Measurements from ENCODE around the gene PKP4. TPM values are rescaled to one million over a fixed set of nuclear protein-coding genes. Genes with fewer than 3 reads are reported as not detected.

PKP4 gene
- total RNA-seq, 1 experiment from 2014 or later = 7.9 TPM

- DNase-seq (ENCODE audit: low read depth) = no peak
- in situ Hi-C loops (cut with HindIII; ENCODE audit: low pct_unique_long_range_greater_than_20kb, low sequenced_read_pairs) = no loop called here
Measured at GRCh38 chr2:158560259-158560658, 103.5 kb downstream of the PKP4 start.

DNA sequence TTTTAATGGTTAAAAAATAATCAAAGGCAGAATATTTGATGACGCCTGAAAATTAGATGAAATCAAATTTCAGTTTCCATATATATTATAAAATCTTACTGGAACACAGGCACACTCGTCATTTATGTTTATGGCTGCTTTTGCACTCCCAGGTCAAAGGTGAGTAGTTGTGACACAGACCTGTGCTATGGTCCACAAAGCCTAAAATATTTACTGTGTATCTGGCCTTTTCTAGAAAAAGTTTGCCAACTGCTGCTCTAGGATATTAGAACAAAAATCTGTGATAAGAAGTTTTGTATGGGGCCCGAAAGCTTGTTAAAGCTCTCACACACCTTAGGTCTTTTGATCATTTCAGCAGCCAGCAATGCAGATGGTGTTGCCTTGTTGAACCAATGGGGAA is 104.3 kb downstream of the PKP4 start:
- in situ Hi-C loops (cut with HindIII; ENCODE audit: low pct_unique_long_range_greater_than_20kb, low sequenced_read_pairs) = no loop called here
- DNase-seq (ENCODE audit: low read depth) = no peak

- in situ Hi-C loops (cut with HindIII; ENCODE audit: low pct_unique_long_range_greater_than_20kb, low sequenced_read_pairs) = no loop called here
- no peak for DNase-seq (ENCODE audit: low read depth)
Measured at GRCh38 chr2:158567208-158567607, 110.5 kb downstream of the PKP4 start.

DNA sequence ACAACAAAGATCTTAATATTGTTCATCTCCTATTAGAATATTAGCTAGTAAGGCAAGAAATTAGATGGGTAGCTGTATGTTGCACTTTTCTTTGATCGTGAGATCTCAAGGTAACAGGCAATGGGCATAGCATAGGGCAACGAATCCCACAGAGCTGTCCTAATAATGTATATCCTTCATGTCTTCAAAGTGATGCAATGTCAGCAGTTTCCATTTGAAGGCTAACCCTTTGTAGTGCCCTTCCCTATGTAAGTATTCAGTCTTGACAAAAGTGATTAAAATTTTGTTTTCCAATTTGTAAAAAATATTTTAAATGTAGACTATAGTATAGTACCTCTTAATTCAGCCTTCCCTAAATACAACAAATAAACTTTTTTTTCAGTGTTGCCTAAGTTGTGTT is 112.5 kb downstream of the PKP4 start:
- DNase-seq (ENCODE audit: low read depth) = no peak
- in situ Hi-C loops (cut with HindIII; ENCODE audit: low pct_unique_long_range_greater_than_20kb, low sequenced_read_pairs) = no loop called here

DNA sequence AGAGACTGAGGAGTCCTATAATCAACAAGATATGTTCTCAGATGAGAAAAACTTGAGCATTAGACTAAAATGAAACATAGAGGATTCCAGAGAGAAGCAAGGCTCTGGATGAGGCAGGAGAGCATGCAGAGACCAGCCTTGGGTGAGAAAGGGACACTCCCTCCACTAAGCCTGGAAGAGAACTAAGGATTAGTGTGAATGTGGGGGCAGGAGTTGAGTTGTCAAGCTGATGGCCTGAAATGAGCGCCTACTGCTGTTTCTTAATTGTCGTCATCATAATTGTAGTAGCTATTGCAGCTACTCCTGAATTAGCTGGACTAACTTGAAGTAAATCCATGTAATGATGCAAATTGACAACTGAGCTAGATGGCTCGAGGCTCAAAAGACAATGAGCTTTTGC is 114.1 kb downstream of the PKP4 start:
- no peak for DNase-seq (ENCODE audit: low read depth)
- in situ Hi-C loops (cut with HindIII; ENCODE audit: low pct_unique_long_range_greater_than_20kb, low sequenced_read_pairs) = no loop called here

- in situ Hi-C loops (cut with HindIII; ENCODE audit: low pct_unique_long_range_greater_than_20kb, low sequenced_read_pairs) = no loop called here
Measured at GRCh38 chr2:158573739-158574138, 117.0 kb downstream of the PKP4 start.

GRCh38 chr2:158575051-158575635 is 118.4 kb downstream of the PKP4 start:
- in situ Hi-C loops (cut with HindIII; ENCODE audit: low pct_unique_long_range_greater_than_20kb, low sequenced_read_pairs) = no loop called here
- DNase-seq (ENCODE audit: low read depth) = no peak

More at GRCh38 chr2:158573739-158574138, 117.0 kb downstream of the PKP4 start:
- DNase-seq (ENCODE audit: low read depth) = no peak

DNA sequence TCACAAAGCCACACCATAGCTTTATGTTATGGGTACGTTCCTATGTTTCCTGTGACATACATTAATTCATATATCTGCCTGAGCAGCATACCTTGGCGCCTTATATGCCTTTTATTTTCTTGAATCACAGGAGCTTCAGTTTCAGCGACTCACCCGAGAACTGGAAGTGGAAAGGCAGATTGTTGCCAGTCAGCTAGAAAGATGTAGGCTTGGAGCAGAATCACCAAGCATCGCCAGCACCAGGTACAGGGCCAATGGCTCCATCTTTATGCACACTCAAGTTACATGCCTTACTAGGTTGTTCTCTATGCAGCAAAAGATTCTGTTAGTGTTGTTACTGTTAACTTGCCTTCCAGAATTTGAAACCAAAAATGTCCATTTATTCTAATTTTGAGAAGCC is 120.4 kb downstream of the PKP4 start:
- no peak for DNase-seq (ENCODE audit: low read depth)
- in situ Hi-C loops (cut with HindIII; ENCODE audit: low pct_unique_long_range_greater_than_20kb, low sequenced_read_pairs) = no loop called here

GRCh38 chr2:158578703-158579330 is 122.1 kb downstream of the PKP4 start:
- in situ Hi-C loops (cut with HindIII; ENCODE audit: low pct_unique_long_range_greater_than_20kb, low sequenced_read_pairs) = no loop called here
- no peak for DNase-seq (ENCODE audit: low read depth)

GRCh38 chr2:158579928-158580327 is 123.2 kb downstream of the PKP4 start:
- no peak for DNase-seq (ENCODE audit: low read depth)
- in situ Hi-C loops (cut with HindIII; ENCODE audit: low pct_unique_long_range_greater_than_20kb, low sequenced_read_pairs) = no loop called here

DNA sequence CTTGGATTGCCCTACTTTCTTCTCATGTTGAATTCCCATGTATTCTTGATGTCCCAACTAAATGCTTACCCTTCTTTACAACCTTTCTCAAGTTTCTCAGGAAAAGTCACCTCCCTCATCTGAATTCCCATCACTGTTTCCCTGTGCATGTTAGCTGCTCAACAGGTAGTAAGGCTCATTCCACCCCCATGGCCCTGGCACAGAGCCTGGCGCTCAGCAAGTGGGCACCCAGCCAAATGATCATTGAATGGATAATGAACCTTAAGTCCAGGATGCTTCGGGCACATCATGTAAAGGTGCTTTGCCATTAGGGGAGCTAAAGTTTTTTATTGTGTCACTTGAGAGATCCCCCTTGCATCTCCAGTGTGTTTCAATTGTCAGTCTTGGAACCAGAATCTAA is 124.0 kb downstream of the PKP4 start:
- no peak for DNase-seq (ENCODE audit: low read depth)
- in situ Hi-C loops (cut with HindIII; ENCODE audit: low pct_unique_long_range_greater_than_20kb, low sequenced_read_pairs) = no loop called here

DNA sequence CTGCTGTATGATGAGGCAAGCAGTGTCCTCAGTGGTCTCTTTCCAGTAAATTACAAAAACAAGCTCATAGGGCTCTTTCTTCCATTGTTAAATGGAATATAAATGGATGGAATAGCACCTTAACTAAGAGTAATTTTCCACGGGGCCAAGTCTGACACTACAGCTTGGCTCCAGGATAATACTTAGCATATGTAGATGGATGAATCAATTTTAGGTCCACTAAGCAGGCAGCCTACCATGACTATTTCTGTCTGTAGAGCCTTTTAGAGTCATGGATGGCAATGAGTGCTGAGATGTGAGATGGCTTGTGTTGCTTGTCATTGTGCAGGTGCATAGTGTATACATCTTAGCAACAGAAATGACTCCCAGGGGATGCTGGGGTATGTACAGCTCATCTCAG is 125.9 kb downstream of the PKP4 start:
- no peak for DNase-seq (ENCODE audit: low read depth)
- in situ Hi-C loops (cut with HindIII; ENCODE audit: low pct_unique_long_range_greater_than_20kb, low sequenced_read_pairs) = no loop called here

- in situ Hi-C loops (cut with HindIII; ENCODE audit: low pct_unique_long_range_greater_than_20kb, low sequenced_read_pairs) = no loop called here
- no peak for DNase-seq (ENCODE audit: low read depth)
Measured at GRCh38 chr2:158583923-158584322, 127.2 kb downstream of the PKP4 start.

GRCh38 chr2:158586491-158586890 is 129.7 kb downstream of the PKP4 start:
- in situ Hi-C loops (cut with HindIII; ENCODE audit: low pct_unique_long_range_greater_than_20kb, low sequenced_read_pairs) = no loop called here
- no peak for DNase-seq (ENCODE audit: low read depth)

DNA sequence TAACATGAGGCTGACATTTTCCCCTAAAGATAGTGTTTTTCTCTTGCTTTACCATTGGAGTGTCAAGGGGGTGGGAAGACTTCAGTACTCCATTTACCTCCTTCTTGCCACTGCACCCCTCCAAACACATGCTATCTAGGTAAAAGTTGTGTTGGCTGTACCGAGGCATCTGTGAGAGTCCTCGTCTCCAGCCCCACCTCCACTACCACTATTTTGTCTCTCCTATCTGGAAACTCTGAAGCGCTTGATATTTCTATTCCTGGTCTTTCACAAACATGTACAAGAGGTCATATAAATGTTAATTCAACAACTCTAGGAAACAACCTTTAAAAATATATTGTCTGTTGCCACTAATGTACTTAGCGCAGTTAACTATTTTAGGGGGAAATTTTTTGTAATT is 132.6 kb downstream of the PKP4 start:
- no peak for DNase-seq (ENCODE audit: low read depth)
- in situ Hi-C loops (cut with HindIII; ENCODE audit: low pct_unique_long_range_greater_than_20kb, low sequenced_read_pairs) = no loop called here

DNA sequence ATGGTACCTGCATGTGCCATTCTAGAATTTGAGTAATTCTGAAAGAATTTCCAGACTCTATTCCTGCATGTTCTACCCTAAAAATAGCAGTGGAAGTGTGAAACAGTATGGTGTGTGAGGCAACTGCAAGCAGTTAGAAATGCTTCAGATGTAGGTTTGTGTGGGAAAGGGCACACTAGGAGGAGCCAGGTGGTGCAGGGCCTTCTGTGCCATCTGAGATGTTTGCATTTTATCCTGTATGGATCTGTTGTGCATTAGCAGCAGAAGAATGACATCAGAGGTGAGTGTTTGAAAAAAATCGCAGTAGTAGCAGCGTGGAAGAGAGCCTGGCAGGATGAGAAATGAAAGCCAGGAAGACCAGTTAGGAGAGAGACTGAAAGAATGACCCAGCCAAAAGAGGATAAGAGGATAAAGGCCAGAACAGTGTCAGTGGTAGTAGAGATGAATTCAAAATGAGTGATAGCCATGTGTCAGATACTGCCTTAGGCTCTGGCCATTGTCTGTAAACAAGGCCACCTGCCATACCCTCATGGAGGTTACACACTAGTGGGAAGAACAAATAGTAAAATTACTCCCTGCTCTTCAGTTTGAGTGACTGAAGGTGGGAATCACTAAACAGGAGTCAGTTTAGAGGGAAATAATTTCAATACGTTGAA is 142.2 kb downstream of the PKP4 start:
- no peak for DNase-seq (ENCODE audit: low read depth)
- in situ Hi-C loops (cut with HindIII; ENCODE audit: low pct_unique_long_range_greater_than_20kb, low sequenced_read_pairs) = no loop called here

DNA sequence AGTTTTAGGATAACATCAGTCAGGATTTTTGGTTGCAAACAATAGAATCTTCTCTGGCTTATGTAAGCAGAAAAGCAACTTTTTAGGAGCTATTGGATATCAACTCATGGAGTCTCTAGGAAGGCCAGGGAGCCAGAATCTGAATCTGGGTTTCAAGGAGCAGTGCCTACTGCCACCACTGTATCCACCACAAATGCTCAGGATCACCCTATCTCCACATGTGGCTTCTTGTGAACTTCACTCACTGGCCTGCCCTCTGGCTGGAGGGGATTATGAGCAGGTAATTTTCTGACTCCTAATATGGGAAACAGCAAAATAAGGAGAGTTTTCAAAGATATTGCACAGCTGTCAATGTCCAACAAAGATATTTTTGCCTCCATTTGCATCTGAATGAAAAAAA is 142.9 kb downstream of the PKP4 start:
- DNase-seq (ENCODE audit: low read depth) = no peak

DNA sequence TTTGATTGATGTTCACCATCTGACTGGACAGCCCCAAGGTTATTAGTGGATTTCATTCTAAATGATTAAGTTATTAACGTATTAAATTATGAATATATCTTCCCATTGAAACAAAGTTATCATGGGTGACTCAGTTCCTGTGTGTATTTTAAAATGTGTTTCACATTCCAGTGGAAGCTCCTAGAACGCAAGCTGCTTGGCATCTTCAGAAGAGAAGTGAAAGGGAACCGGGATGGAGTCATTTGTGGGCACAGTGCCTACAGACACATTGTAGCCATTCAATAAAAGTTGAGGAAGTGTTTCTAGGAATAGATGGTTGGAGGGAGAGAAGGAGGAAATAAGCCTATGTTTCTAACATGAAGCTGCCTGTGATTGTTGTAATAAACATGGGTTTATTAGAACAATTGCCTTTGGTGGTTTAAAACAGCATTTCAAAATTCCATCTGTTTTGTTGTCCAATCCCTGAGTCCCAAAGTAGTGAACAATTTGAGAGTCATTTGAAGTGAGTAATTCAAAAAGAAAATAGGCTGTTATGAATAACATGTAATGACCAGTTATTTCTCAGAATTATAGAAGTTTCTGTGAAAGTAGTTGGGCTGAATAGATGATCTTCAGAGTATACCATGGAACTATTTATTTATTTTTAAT is 143.5 kb downstream of the PKP4 start:
- DNase-seq (ENCODE audit: low read depth) = peak; percentile 48
- in situ Hi-C loops (cut with HindIII; ENCODE audit: low pct_unique_long_range_greater_than_20kb, low sequenced_read_pairs) = no loop called here

More for the DNA sequence above, 142.9 kb downstream of the PKP4 start:
- in situ Hi-C loops (cut with HindIII; ENCODE audit: low pct_unique_long_range_greater_than_20kb, low sequenced_read_pairs) = no loop called here

DNA sequence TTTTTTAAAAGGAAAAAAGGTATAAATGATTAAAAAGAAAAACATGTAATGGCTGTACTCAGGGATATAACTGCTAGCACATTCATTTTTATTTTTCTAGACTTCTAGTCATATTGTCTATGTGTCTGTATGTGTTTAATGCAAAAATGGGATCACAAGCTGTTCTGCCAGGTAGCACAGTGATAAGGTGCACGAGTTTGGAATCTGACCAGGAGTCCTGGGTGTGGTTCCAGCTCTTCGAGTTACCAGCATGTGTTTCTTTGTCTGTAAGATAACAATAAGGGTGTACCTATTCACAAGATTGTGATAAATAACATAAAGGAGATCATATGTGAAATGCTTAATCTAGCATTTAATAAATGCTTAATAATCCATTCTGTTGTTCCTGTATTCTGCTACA is 145.3 kb downstream of the PKP4 start:
- in situ Hi-C loops (cut with HindIII; ENCODE audit: low pct_unique_long_range_greater_than_20kb, low sequenced_read_pairs) = no loop called here
- no peak for DNase-seq (ENCODE audit: low read depth)
